ENCODE measurements around the gene ATG5. TPM values are rescaled to one million over a fixed set of nuclear protein-coding genes. Genes with fewer than 3 reads are reported as not detected.

ATG5 gene
- polyA plus RNA-seq, 3 donors: 15.0 to 31.4 (median 29.9) TPM

GRCh38 chr6:106315765-106316374 is 9.7 kb downstream of the ATG5 start:
- H2AFZ ChIP-seq (ENCODE audit: insufficient read depth, low read depth, low read length, poor library complexity, severe bottlenecking): no peak overlapping the region
- no peaks in the 10 kb centered on the region for H3K27me3 ChIP-seq (ENCODE audit: control insufficient read depth in 2 of 2, insufficient read depth in 2 of 2, low read length in 2 of 2)
- intact Hi-C loops (cut with micrococcal nuclease): no loop called here
- no peak overlapping the region for H3K4me2 ChIP-seq (replicated peaks; ENCODE audit: extremely low read depth, low read length, poor library complexity, severe bottlenecking)
- no peaks in the 10 kb centered on the region for H3K4me1 ChIP-seq (ENCODE audit: control insufficient read depth in 1 of 2, insufficient read depth in 2 of 2, low read length in 2 of 2)
- peak overlapping the region in 1 of 7 donors; percentile 12 for H3K27ac Mint-ChIP-seq
- no peak overlapping the region for H3K4me3 Mint-ChIP-seq
- peaks cover 61% of the 10 kb centered on the region for H4K20me1 ChIP-seq (ENCODE audit: insufficient read depth, low read length)
- H3K9me3 ChIP-seq (replicated peaks in 1 of 2; ENCODE audit: control insufficient read depth in 1 of 2, insufficient read depth in 1 of 2, low read length in 2 of 2): no peaks in the 10 kb centered on the region
- peaks cover 37 to 45% of the 10 kb centered on the region in 2 donors for H3K36me3 Mint-ChIP-seq
- H3K9ac ChIP-seq (ENCODE audit: insufficient read depth, low read length, poor library complexity, severe bottlenecking): no peak overlapping the region
- 8% methylated on average over 2 of the region's 6 CpGs for WGBS (ENCODE audit: insufficient coverage)
- no peak overlapping the region for H3K27ac ChIP-seq (ENCODE audit: low read depth in 1 of 2, low read length in 2 of 2)
- no peaks in the 10 kb centered on the region for H3K27me3 Mint-ChIP-seq (ENCODE audit: low read depth in 3 of 3)
- peaks cover 24% of the 10 kb centered on the region for H3K4me1 Mint-ChIP-seq
- no peaks in the 10 kb centered on the region for H3K9me3 Mint-ChIP-seq
- no peak for TF ChIP-seq CTCF (IDR thresholded peaks at IDR 0.05)
- peaks cover 72% of the 10 kb centered on the region for H3K79me2 ChIP-seq (ENCODE audit: insufficient read depth, low read length)
- DNase-seq: no peak
- peaks cover 24 to 50% of the 10 kb centered on the region in 2 donors for H3K36me3 ChIP-seq (replicated peaks in 1 of 2; ENCODE audit: control insufficient read depth in 1 of 2, insufficient read depth in 2 of 2, low read length in 2 of 2)
- no peak overlapping the region for H3K4me3 ChIP-seq (replicated peaks in 1 of 3; ENCODE audit: low read depth in 2 of 3, low read length in 3 of 3)

GRCh38 chr6:106309766-106310373 is 15.7 kb downstream of the ATG5 start:
- no peak for DNase-seq
- peaks cover 26 to 78% of the 10 kb centered on the region in 2 donors for H3K36me3 ChIP-seq (replicated peaks in 1 of 2; ENCODE audit: control insufficient read depth in 1 of 2, insufficient read depth in 2 of 2, low read length in 2 of 2)
- H3K9ac ChIP-seq (ENCODE audit: insufficient read depth, low read length, poor library complexity, severe bottlenecking): no peak overlapping the region
- H3K4me2 ChIP-seq (replicated peaks; ENCODE audit: extremely low read depth, low read length, poor library complexity, severe bottlenecking): no peak overlapping the region
- H3K27ac ChIP-seq (ENCODE audit: low read depth in 1 of 2, low read length in 2 of 2): no peak overlapping the region
- no peaks in the 10 kb centered on the region for H3K4me1 ChIP-seq (ENCODE audit: control insufficient read depth in 1 of 2, insufficient read depth in 2 of 2, low read length in 2 of 2)
- no peak overlapping the region for H3K27ac Mint-ChIP-seq
- H3K27me3 ChIP-seq (ENCODE audit: control insufficient read depth in 2 of 2, insufficient read depth in 2 of 2, low read length in 2 of 2): no peaks in the 10 kb centered on the region
- intact Hi-C loops (cut with micrococcal nuclease): no loop called here
- no peak overlapping the region for H2AFZ ChIP-seq (ENCODE audit: insufficient read depth, low read depth, low read length, poor library complexity, severe bottlenecking)
- no peaks in the 10 kb centered on the region for H3K27me3 Mint-ChIP-seq (ENCODE audit: low read depth in 3 of 3)
- H3K79me2 ChIP-seq (ENCODE audit: insufficient read depth, low read length): peaks cover 28% of the 10 kb centered on the region
- no CpG with 5 or more reads among the region's 3 CpGs for whole genome bisulfite sequencing (ENCODE audit: insufficient coverage)
- H3K9me3 ChIP-seq (replicated peaks in 1 of 2; ENCODE audit: control insufficient read depth in 1 of 2, insufficient read depth in 1 of 2, low read length in 2 of 2): no peaks in the 10 kb centered on the region
- H4K20me1 ChIP-seq (ENCODE audit: insufficient read depth, low read length): peaks cover 27% of the 10 kb centered on the region
- H3K4me3 Mint-ChIP-seq: no peak overlapping the region
- no peaks in the 10 kb centered on the region for H3K9me3 Mint-ChIP-seq
- TF ChIP-seq CTCF (IDR thresholded peaks at IDR 0.05): no peak
- peaks cover 6% of the 10 kb centered on the region for H3K4me1 Mint-ChIP-seq
- no peak overlapping the region for H3K4me3 ChIP-seq (replicated peaks in 1 of 3; ENCODE audit: low read depth in 2 of 3, low read length in 3 of 3)
- peaks cover 44 to 61% of the 10 kb centered on the region in 2 donors for H3K36me3 Mint-ChIP-seq

Data from CD14-positive monocyte (primary cell).